HG02870 (cell line): ENCODE results near the gene KRT13.

ENCODE experiments used
- ATAC-seq: cut with Tn5 transposase; IDR thresholded peaks from one replicate; pipeline ENCODE4 v1.9.1; 2021; ENCODE audit warnings: mild to moderate bottlenecking, moderate library complexity; ENCODE audit not compliant: unreplicated experiment

The KRT13 gene

GRCh38 chr17:41475421-41475820, 30.0 kb downstream of the KRT13 start:
- ATAC-seq, result no peak

DNA sequence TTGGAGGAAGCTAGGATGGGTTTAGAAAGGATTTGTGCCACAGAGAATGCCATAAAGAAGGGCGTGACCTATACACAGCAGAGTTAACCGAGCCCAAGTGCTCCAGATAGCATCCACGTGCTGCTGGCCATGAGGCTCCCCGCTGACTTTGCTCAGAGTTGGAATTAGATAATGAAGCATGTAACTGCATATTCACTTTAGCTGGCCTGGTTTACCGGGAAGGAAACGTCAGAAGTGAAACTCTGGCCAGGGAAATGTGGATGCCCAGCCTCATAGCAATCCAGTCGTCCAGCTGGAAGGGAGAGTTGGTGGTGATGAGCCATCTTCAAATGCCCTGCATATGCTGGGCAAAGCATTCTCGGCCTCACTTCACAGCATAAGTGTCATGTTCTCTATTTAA, 30.5 kb downstream of the KRT13 start:
- no peak for ATAC-seq

GRCh38 chr17:41468346-41468745, 37.1 kb downstream of the KRT13 start:
- ATAC-seq, result no peak

GRCh38 chr17:41467561-41467960, 37.9 kb downstream of the KRT13 start:
- no peak for ATAC-seq

DNA sequence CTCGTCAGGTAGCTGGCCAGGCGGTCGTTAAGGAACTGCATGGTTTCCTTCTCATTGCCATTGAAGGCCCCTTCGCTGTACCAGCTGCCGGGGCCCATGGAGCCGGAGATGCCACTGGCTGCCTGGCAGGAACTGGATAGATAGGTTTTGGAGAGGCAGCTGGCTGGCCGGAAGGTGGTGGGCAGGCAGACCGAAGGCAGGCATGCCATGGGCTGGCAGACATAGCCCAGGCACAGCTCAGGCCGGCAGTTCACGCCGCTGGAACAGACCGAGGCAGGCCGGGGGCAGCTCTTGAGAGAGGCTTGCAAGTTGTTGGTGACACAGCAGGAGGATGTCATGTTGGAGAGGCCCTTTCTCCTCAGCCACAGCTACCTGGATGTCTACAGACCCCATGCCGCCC, 38.4 kb downstream of the KRT13 start, which contains the start of gene KRT32:
TSS of gene KRT32 (minus strand) at position 399 of the 400 bp plus-strand sequence. CDS start at position 338, 61 bp downstream.
- no peak for ATAC-seq

DNA sequence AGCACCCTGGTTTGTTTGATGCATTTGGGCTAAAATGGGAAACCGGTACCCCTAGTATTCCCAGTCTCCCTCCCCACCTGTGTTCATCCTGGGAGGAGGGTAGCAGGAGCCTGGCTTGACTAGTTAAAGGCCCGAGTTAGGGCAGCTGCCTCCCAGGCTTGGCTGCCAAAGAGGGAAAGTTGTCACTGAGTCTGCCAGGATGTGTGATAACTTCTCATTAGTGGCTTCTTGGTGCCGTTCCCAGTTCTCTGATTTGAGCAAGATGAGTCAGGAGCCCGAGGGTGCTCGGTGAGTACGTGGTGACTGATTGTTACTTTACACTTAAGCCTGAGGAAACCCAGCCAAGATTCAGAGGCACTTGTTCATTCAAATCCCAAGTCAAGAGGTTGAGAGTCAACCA, 40.7 kb downstream of the KRT13 start:
- no peak for ATAC-seq

- ATAC-seq, result no peak
Observed at GRCh38 chr17:41464173-41464572, 41.2 kb downstream of the KRT13 start.

DNA sequence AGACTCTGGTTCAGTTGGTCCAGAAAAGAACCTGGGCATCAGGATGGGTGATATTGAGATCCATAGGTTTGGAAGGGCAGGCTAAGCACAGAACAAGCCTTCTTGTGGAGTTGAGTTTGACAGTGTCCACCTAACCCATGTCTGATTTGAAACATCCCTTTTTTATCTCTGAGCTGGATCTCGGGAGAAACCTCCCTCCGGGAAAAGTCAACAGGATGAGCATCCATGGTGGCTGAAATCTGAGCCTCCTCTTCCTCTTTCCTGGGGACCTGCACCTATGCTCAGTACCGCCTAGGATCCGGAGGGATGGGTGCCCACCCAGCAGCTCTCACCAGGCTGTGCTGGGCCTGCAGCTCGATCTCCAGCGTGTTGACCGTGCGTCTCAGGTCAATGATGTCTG, 41.7 kb downstream of the KRT13 start:
- no peak for ATAC-seq

DNA sequence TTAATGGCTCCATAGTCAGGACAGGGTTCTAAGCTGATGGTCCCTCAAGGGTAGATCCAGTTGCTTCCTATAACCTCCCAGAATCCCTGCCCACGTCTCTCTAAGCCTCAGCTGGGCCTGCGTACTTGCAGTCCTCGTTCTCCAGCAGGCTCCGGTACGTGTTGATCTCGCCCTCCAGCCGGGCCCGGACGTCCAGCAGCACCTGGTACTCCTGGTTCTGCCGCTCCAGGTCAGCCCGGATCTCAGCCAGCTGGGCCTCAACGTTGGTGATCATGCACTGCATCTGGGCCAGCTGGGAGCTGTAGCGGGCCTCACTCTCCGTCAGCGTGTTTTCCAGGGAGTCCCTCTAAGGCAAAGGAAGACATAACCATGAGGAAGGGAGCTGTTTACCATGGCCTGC, 42.7 kb downstream of the KRT13 start:
- ATAC-seq, result no peak

DNA sequence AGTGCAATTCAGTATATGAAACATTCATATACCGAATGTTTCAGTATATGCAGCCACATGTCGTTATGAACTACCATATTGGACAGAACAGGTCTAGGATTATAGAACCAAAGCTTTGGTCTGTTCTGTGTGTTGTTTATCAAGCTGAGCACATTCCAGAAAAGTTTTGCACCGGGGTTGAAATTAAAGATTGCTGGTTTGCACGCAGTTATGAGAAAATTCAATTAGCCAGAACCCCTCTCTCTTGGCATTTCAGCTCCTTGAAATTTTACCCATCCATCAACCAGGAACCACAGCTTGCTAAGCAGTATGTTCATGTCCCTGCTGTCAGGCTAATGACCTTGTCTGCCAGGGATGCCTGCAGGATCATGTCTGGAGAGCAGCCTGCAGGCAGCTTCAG, 47.7 kb downstream of the KRT13 start:
- ATAC-seq, result no peak

DNA sequence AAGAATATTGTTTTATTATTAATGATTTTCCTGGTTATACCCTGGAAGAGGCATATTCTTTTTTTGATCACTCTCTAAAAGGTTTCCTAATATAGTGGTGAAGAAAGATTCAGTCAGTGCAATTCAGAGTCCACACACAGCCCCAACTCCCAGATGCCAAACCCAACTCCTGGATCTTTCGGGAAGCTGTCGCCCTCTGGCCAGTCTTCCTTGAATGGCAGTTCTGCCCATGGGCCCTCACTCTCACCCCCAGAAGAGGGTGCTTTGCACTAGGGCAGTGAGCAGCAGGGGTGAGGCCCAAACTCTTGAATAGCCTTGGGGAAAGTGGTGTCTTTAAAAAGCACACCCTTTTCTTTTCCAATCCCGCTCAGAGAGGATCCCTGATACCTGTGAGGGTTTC, 49.2 kb downstream of the KRT13 start:
- no peak for ATAC-seq

- no peak for ATAC-seq
Observed at GRCh38 chr17:41455236-41455635, 50.2 kb downstream of the KRT13 start.

DNA sequence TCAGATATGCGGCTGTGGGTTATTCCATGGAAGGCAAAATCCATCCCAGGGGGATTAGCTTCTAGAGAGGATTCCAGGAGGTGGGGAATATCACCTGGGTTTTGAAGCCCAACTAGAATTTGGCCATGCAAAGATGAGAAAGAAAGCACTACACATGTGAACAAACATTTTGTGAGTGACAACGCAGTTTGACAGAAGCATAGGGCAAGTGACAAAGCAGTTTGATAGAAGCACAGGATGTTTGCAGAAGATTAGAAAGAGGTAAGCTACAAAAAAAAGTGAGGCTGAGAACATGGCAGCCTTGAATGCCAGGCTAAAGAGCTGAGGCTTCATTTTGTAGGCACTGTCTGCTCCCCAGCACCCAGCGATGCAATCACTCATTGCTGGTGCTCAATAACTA, 52.3 kb downstream of the KRT13 start:
- no peak for ATAC-seq

- no peak for ATAC-seq
Observed at GRCh38 chr17:41452281-41452680, 53.1 kb downstream of the KRT13 start.

- ATAC-seq, result no peak
Observed at GRCh38 chr17:41451154-41451728, 54.2 kb downstream of the KRT13 start.
